Natural killer cell treated with Interleukin-12 subunit alpha and Interleukin-12 subunit beta and Interleukin-15 and Interleukin-18, amount 100 ng/mL, for 72 hours (primary cell): ENCODE measurements around the gene PCK1. TPM values are rescaled to one million over a fixed set of nuclear protein-coding genes. Genes with fewer than 3 reads are reported as not detected.

Experiments
- ATAC-seq, 2 donors: fragments of 150-1000 bp; cut with Tn5 transposase in 1 of 2; sonication (Bioruptor Pico), chemical (Tn5 transposase) in 1 of 2; 2 replicates each; pipeline ENCODE4 v1.10.0; 2021
- DNase-seq: peaks from one replicate; pipeline ENCODE4 v3.0.0; 2022; ENCODE audit warnings: low spot score
- H3K27ac Mint-ChIP-seq, 2 donors: 1 replicate in 1 of 2; 2 replicates in 1 of 2; pipeline ENCODE4 v1.8.0; 2022; ENCODE audit warnings: mixed read lengths in 2 of 2, mild to moderate bottlenecking in 1 of 2, moderate library complexity in 1 of 2
- H3K27me3 Mint-ChIP-seq, 2 donors: 1 replicate in 1 of 2; 2 replicates in 1 of 2; pipeline ENCODE4 v1.8.0; 2022; ENCODE audit warnings: mixed read lengths in 2 of 2
- H3K36me3 Mint-ChIP-seq: one replicate; pipeline ENCODE4 v1.8.0; 2022; ENCODE audit warnings: mixed read lengths
- H3K4me1 Mint-ChIP-seq, 2 donors: 1 replicate in 1 of 2; 2 replicates in 1 of 2; pipeline ENCODE4 v1.8.0; 2022; ENCODE audit warnings: low read depth in 2 of 2, mixed read lengths in 2 of 2, mild to moderate bottlenecking in 1 of 2
- H3K4me3 Mint-ChIP-seq: one replicate; pipeline ENCODE4 v1.8.0; 2022; ENCODE audit warnings: mixed read lengths
- H3K9me3 Mint-ChIP-seq: 2 replicates; pipeline ENCODE4 v1.8.0; 2022; ENCODE audit warnings: mixed read lengths
- total RNA-seq, 2 donors: library from RNA; stranded (reverse); gene quantifications; one replicate each; pipeline ENCODE4 v1.2.3, GENCODE V29; 2022

Gene PCK1
- total RNA-seq, 2 donors from 2014 or later = not detected

GRCh38 chr20:57580478-57581201 lies 19.7 kb downstream of the PCK1 start:
- H3K36me3 Mint-ChIP-seq = no peaks in the 10 kb centered on the region
- DNase-seq = no peak
- H3K4me3 Mint-ChIP-seq = no peak overlapping the region
- no peak for ATAC-seq
- H3K9me3 Mint-ChIP-seq = no peaks in the 10 kb centered on the region
- no peaks in the 10 kb centered on the region for H3K4me1 Mint-ChIP-seq
- peaks cover 21 to 36% of the 10 kb centered on the region in 2 donors for H3K27me3 Mint-ChIP-seq
- H3K27ac Mint-ChIP-seq = no peak overlapping the region

GRCh38 chr20:57581202-57582028 lies 20.5 kb downstream of the PCK1 start:
- no peaks in the 10 kb centered on the region for H3K9me3 Mint-ChIP-seq
- H3K27me3 Mint-ChIP-seq = peaks cover 22 to 38% of the 10 kb centered on the region in 2 donors
- H3K4me3 Mint-ChIP-seq = no peak overlapping the region
- no peaks in the 10 kb centered on the region for H3K36me3 Mint-ChIP-seq
- no peak overlapping the region for H3K27ac Mint-ChIP-seq
- DNase-seq (no peak), ATAC-seq (no peak)
- no peaks in the 10 kb centered on the region for H3K4me1 Mint-ChIP-seq

GRCh38 chr20:57582029-57582378 lies 21.1 kb downstream of the PCK1 start:
- DNase-seq (no peak), ATAC-seq (no peak)
- H3K4me1 Mint-ChIP-seq = no peaks in the 10 kb centered on the region
- H3K36me3 Mint-ChIP-seq = no peaks in the 10 kb centered on the region
- peaks cover 22 to 41% of the 10 kb centered on the region in 2 donors for H3K27me3 Mint-ChIP-seq
- no peaks in the 10 kb centered on the region for H3K9me3 Mint-ChIP-seq
- H3K4me3 Mint-ChIP-seq = no peak overlapping the region
- no peak overlapping the region for H3K27ac Mint-ChIP-seq

GRCh38 chr20:57582432-57583288 lies 21.8 kb downstream of the PCK1 start:
- H3K4me1 Mint-ChIP-seq = no peaks in the 10 kb centered on the region
- H3K36me3 Mint-ChIP-seq = no peaks in the 10 kb centered on the region
- peaks cover 22 to 43% of the 10 kb centered on the region in 2 donors for H3K27me3 Mint-ChIP-seq
- H3K4me3 Mint-ChIP-seq = no peak overlapping the region
- no peak for DNase-seq
- H3K27ac Mint-ChIP-seq = no peak overlapping the region
- ATAC-seq = no peak
- no peaks in the 10 kb centered on the region for H3K9me3 Mint-ChIP-seq

GRCh38 chr20:57583289-57584257 lies 22.7 kb downstream of the PCK1 start:
- Mint-ChIP-seq H3K9me3 (no peaks in the 10 kb centered on the region), H3K36me3 (no peaks in the 10 kb centered on the region), H3K27ac (no peak overlapping the region), H3K4me1 (no peaks in the 10 kb centered on the region), H3K27me3 (peaks cover 22 to 43% of the 10 kb centered on the region in 2 donors), H3K4me3 (no peak overlapping the region)
- ATAC-seq = no peak
- DNase-seq = no peak

DNA sequence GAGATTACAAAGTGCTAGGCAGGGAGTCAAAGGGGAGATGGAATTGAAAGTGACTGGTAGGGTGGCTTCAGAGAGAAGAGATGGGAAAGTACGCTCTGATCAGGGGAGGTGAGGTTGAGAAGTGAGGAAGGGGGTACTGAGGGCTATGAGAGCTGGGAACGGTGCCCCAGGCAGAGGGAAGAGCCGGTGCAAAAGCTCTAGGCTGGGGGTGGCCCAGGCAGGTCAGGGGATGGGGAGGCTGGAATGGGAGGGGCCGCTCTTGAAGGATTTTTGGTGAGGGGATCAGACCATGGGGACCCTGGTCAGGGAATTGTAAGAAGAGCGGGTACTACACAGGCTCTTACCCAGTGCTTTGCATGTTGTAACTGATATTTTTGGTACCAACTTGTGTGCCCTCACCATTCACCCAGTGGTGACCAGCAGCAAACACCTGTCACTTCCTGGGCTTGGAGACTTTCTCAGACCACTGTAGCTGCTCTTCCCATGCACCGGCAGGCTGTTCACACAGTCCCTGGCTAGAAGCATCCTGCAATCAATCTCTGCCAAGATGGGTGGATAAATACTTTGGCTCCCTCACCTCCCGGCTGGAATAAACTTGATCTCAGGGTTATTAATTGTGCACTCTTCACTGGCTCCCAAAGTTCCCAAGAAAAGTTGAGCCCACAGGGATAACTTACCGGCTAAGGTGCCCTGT lies 24.0 kb downstream of the PCK1 start:
- ATAC-seq (no peak), DNase-seq (no peak)
- Mint-ChIP-seq H3K27me3 (peaks cover 22 to 40% of the 10 kb centered on the region in 2 donors), H3K27ac (no peak overlapping the region), H3K4me3 (no peak overlapping the region), H3K36me3 (no peaks in the 10 kb centered on the region), H3K9me3 (no peaks in the 10 kb centered on the region), H3K4me1 (no peaks in the 10 kb centered on the region)

DNA sequence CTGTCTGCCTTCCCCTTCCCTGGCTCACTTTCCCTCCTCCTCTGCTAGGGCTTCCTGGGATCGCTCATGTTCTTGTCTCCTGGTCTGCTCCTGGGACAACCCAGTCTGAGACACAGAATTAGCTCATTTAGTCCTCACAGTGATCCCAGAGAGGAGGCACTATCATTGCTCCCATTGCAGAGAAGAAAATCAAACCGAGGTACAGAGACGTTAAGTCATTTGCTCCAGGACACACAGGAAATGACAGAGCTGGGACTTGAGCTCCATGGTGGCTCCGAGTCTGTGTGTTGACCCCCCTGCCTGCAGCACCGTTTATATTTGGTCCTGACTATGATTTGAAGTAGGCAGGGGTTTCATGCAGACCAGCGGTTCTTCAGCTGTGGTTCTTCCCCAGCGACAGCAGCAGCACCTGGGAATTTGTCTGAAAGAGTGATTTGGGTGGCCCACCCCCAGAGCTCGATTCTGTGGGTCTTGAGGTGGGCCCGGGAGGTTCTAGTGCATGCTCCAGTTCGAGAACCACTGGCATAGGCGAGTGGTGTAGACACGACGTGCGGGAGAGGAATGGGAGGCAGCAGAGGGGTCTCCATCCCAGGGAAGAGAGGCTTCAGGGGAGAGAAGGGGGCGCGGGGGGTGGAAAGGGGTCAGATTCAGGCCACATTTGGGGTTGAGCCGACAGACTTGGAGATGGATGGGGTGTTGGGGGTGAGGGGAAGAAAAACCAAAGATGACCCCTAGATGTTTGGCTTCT lies 24.7 kb downstream of the PCK1 start:
- DNase-seq (no peak), ATAC-seq (no peak)
- Mint-ChIP-seq H3K36me3 (no peaks in the 10 kb centered on the region), H3K9me3 (no peaks in the 10 kb centered on the region), H3K27ac (no peak overlapping the region), H3K27me3 (peaks cover 22 to 32% of the 10 kb centered on the region in 2 donors), H3K4me1 (no peaks in the 10 kb centered on the region), H3K4me3 (no peak overlapping the region)

DNA sequence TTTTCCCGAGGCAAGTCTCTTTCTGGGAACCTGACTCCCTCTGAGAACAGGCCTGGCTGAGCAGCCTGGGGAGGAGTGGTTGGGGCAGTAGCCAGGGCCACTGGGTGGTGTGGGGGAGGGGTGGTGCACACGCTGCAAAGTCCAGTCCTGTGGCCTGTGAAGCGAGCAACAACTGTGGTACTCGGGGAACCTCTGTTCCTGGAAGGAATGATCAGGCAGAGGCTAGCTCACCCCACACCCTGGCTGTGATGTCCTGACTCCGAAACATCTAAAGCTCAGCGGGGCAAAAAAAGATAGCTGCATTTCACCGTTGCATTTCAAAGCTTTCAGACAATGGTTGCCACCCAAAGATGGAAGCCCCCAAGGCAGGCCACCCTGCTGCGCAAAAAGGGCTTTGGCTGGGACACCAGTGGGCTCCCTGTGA lies 25.5 kb downstream of the PCK1 start:
- no peaks in the 10 kb centered on the region for H3K4me1 Mint-ChIP-seq
- H3K9me3 Mint-ChIP-seq = no peaks in the 10 kb centered on the region
- no peaks in the 10 kb centered on the region for H3K36me3 Mint-ChIP-seq
- no peak overlapping the region for H3K27ac Mint-ChIP-seq
- DNase-seq (no peak), ATAC-seq (no peak)
- no peak overlapping the region for H3K4me3 Mint-ChIP-seq
- H3K27me3 Mint-ChIP-seq = peaks cover 22 to 28% of the 10 kb centered on the region in 2 donors

DNA sequence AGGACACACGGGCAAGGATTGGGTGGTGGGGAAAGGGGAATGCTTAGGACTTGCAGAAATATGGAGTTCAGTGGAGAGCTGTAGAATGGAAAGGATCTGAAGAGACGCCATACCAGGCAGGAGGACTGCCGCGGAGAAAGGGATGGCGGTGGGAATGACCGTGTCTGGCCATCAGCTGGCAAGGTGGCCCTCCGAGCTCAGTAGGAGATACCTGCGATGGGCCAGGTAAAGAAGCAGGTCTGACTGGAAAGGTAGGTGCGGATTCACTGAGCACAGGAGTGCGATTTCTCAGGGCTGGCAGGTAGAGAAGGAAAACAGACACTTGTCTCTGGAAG lies 26.0 kb downstream of the PCK1 start:
- no peaks in the 10 kb centered on the region for H3K4me1 Mint-ChIP-seq
- H3K27me3 Mint-ChIP-seq = peaks cover 22 to 25% of the 10 kb centered on the region in 2 donors
- H3K4me3 Mint-ChIP-seq = no peak overlapping the region
- no peaks in the 10 kb centered on the region for H3K9me3 Mint-ChIP-seq
- ATAC-seq (no peak), DNase-seq (no peak)
- no peaks in the 10 kb centered on the region for H3K36me3 Mint-ChIP-seq
- no peak overlapping the region for H3K27ac Mint-ChIP-seq

GRCh38 chr20:57587278-57587988 lies 26.5 kb downstream of the PCK1 start:
- Mint-ChIP-seq H3K4me1 (no peaks in the 10 kb centered on the region), H3K36me3 (no peaks in the 10 kb centered on the region), H3K27ac (no peak overlapping the region), H3K27me3 (peaks cover 20 to 22% of the 10 kb centered on the region in 2 donors), H3K4me3 (no peak overlapping the region), H3K9me3 (no peaks in the 10 kb centered on the region)
- no peak for ATAC-seq
- no peak for DNase-seq

DNA sequence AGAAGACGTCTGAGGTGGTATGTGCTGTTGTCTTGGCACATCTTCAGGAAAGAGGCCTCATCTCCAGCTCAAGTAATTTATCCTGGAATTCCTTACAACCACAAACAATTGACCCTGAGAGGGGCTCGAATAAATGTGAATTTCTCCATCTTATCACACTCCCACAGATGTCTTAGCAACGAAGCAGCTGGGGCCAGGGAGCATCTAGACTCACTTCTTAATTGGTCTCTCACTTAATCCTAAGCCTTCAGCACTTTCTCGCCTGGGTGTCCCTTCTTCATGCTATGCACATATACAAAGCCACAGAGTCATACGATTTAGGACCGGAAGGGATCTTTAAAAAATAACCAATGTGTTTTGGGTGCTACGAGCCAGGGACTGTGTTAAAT lies 27.1 kb downstream of the PCK1 start:
- no peaks in the 10 kb centered on the region for H3K36me3 Mint-ChIP-seq

More for the DNA sequence above, 27.1 kb downstream of the PCK1 start:
- Mint-ChIP-seq H3K27ac (no peak overlapping the region), H3K4me1 (no peaks in the 10 kb centered on the region), H3K27me3 (peaks cover 17 to 22% of the 10 kb centered on the region in 2 donors), H3K9me3 (no peaks in the 10 kb centered on the region), H3K4me3 (no peak overlapping the region)
- DNase-seq = no peak
- no peak for ATAC-seq
